ENCODE measurements around the gene PEX3.

- TF ChIP-seq, protein P1, sequence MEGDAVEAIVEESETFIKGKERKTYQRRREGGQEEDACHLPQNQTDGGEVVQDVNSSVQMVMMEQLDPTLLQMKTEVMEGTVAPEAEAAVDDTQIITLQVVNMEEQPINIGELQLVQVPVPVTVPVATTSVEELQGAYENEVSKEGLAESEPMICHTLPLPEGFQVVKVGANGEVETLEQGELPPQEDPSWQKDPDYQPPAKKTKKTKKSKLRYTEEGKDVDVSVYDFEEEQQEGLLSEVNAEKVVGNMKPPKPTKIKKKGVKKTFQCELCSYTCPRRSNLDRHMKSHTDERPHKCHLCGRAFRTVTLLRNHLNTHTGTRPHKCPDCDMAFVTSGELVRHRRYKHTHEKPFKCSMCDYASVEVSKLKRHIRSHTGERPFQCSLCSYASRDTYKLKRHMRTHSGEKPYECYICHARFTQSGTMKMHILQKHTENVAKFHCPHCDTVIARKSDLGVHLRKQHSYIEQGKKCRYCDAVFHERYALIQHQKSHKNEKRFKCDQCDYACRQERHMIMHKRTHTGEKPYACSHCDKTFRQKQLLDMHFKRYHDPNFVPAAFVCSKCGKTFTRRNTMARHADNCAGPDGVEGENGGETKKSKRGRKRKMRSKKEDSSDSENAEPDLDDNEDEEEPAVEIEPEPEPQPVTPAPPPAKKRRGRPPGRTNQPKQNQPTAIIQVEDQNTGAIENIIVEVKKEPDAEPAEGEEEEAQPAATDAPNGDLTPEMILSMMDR (conservative IDR thresholded peaks at IDR 0.05 in 1 of 2, IDR thresholded peaks at IDR 0.05 in 1 of 2; ENCODE audit: low read depth in 1 of 2, low read length in 2 of 2): no peak
- TF ChIP-seq EZH2 (IDR thresholded peaks at IDR 0.05; ENCODE audit: low read length, missing control alignments): no peak
Observed at GRCh38 chr6:143476545-143476944, 25.9 kb downstream of the PEX3 start.

Data from fibroblast of lung (primary cell).